HG03045 (cell line): ENCODE measurements around the gene LUZP1.

Experiments
- ATAC-seq: cut with Tn5 transposase; IDR thresholded peaks from one replicate; pipeline ENCODE4 v1.9.1; 2021; ENCODE audit warnings: mild to moderate bottlenecking, moderate library complexity; ENCODE audit not compliant: unreplicated experiment

LUZP1 gene

GRCh38 chr1:23035823-23036452 lies 132.7 kb downstream of the LUZP1 start:
- no peak for ATAC-seq
